ENCODE measurements around the gene CWC27. TPM values are rescaled to one million over a fixed set of nuclear protein-coding genes. Genes with fewer than 3 reads are reported as not detected.
A peak's percentile ranks its signal among the peaks of the same experiment; 100 is the strongest.

CWC27 gene
- polyA plus RNA-seq, 1 donor = 20.8 TPM

- 90% methylated on average over 1 of the region's 1 CpG for WGBS (ENCODE audit: insufficient coverage, low lambda C conversion rate)
- no peaks in the 10 kb centered on the region for H3K9me3 ChIP-seq (ENCODE audit: control insufficient read depth, low read depth, low read length)
- no peaks in the 10 kb centered on the region for H3K27me3 ChIP-seq (ENCODE audit: control insufficient read depth, insufficient read depth, low read length)
- no peaks in the 10 kb centered on the region for H3K4me1 ChIP-seq (ENCODE audit: control insufficient read depth, insufficient read depth, low read length)
- H3K36me3 ChIP-seq (ENCODE audit: control insufficient read depth, insufficient read depth, low read length) = no peaks in the 10 kb centered on the region
- H3K27ac ChIP-seq (ENCODE audit: low read length) = no peak overlapping the region
- DNase-seq = no peak
- H3K4me3 ChIP-seq (ENCODE audit: low read length) = no peak overlapping the region
Observed at GRCh38 chr5:64987768-64988167, 219.0 kb downstream of the CWC27 start.

GRCh38 chr5:65009207-65009606 is 240.5 kb downstream of the CWC27 start:
- no CpG with 5 or more reads among the region's 1 CpG for WGBS (ENCODE audit: insufficient coverage, low lambda C conversion rate)
- Histone ChIP-seq H3K27ac (ENCODE audit: low read length) (no peak overlapping the region), H3K4me3 (ENCODE audit: low read length) (no peak overlapping the region), H3K36me3 (ENCODE audit: control insufficient read depth, insufficient read depth, low read length) (no peaks in the 10 kb centered on the region), H3K4me1 (ENCODE audit: control insufficient read depth, insufficient read depth, low read length) (no peaks in the 10 kb centered on the region), H3K27me3 (ENCODE audit: control insufficient read depth, insufficient read depth, low read length) (no peaks in the 10 kb centered on the region), H3K9me3 (ENCODE audit: control insufficient read depth, low read depth, low read length) (peaks cover under 1% of the 10 kb centered on the region)
- DNase-seq = no peak

- H3K4me1 ChIP-seq (ENCODE audit: control insufficient read depth, insufficient read depth, low read length) = no peaks in the 10 kb centered on the region
- no CpG with 5 or more reads among the region's 1 CpG for WGBS (ENCODE audit: insufficient coverage, low lambda C conversion rate)
- peak in 1 of 2 donors; percentile 13 for DNase-seq
- no peak overlapping the region for H3K27ac ChIP-seq (ENCODE audit: low read length)
- no peaks in the 10 kb centered on the region for H3K27me3 ChIP-seq (ENCODE audit: control insufficient read depth, insufficient read depth, low read length)
- no peaks in the 10 kb centered on the region for H3K36me3 ChIP-seq (ENCODE audit: control insufficient read depth, insufficient read depth, low read length)
- no peaks in the 10 kb centered on the region for H3K9me3 ChIP-seq (ENCODE audit: control insufficient read depth, low read depth, low read length)
- no peak overlapping the region for H3K4me3 ChIP-seq (ENCODE audit: low read length)
Observed at GRCh38 chr5:65010841-65011240, 242.1 kb downstream of the CWC27 start.

- H3K4me3 ChIP-seq (ENCODE audit: low read length) = no peak overlapping the region
- H3K36me3 ChIP-seq (ENCODE audit: control insufficient read depth, insufficient read depth, low read length) = no peaks in the 10 kb centered on the region
- no peak overlapping the region for H3K27ac ChIP-seq (ENCODE audit: low read length)
- H3K9me3 ChIP-seq (ENCODE audit: control insufficient read depth, low read depth, low read length) = no peaks in the 10 kb centered on the region
- DNase-seq = no peak
- 60% methylated on average over 2 of the region's 4 CpGs for WGBS (ENCODE audit: insufficient coverage, low lambda C conversion rate)
- H3K27me3 ChIP-seq (ENCODE audit: control insufficient read depth, insufficient read depth, low read length) = no peaks in the 10 kb centered on the region
- H3K4me1 ChIP-seq (ENCODE audit: control insufficient read depth, insufficient read depth, low read length) = no peaks in the 10 kb centered on the region
Observed at GRCh38 chr5:65012301-65012892, 243.7 kb downstream of the CWC27 start.

- Histone ChIP-seq H3K9me3 (ENCODE audit: control insufficient read depth, low read depth, low read length) (no peaks in the 10 kb centered on the region), H3K4me3 (ENCODE audit: low read length) (no peak overlapping the region), H3K36me3 (ENCODE audit: control insufficient read depth, insufficient read depth, low read length) (no peaks in the 10 kb centered on the region), H3K27me3 (ENCODE audit: control insufficient read depth, insufficient read depth, low read length) (no peaks in the 10 kb centered on the region), H3K27ac (ENCODE audit: low read length) (no peak overlapping the region), H3K4me1 (ENCODE audit: control insufficient read depth, insufficient read depth, low read length) (no peaks in the 10 kb centered on the region)
- no peak for DNase-seq
- WGBS (ENCODE audit: insufficient coverage, low lambda C conversion rate) = no CpG with 5 or more reads among the region's 1 CpG
Observed at GRCh38 chr5:65013166-65013565, 244.4 kb downstream of the CWC27 start.

GRCh38 chr5:65014769-65015168 is 246.0 kb downstream of the CWC27 start:
- H3K4me1 ChIP-seq (ENCODE audit: control insufficient read depth, insufficient read depth, low read length) = no peaks in the 10 kb centered on the region
- 76% methylated on average over 2 of the region's 2 CpGs for WGBS (ENCODE audit: insufficient coverage, low lambda C conversion rate)
- no peaks in the 10 kb centered on the region for H3K27me3 ChIP-seq (ENCODE audit: control insufficient read depth, insufficient read depth, low read length)
- no peak overlapping the region for H3K4me3 ChIP-seq (ENCODE audit: low read length)
- H3K9me3 ChIP-seq (ENCODE audit: control insufficient read depth, low read depth, low read length) = no peaks in the 10 kb centered on the region
- DNase-seq = no peak
- no peak overlapping the region for H3K27ac ChIP-seq (ENCODE audit: low read length)
- no peaks in the 10 kb centered on the region for H3K36me3 ChIP-seq (ENCODE audit: control insufficient read depth, insufficient read depth, low read length)

- Histone ChIP-seq H3K36me3 (ENCODE audit: control insufficient read depth, insufficient read depth, low read length) (no peaks in the 10 kb centered on the region), H3K27ac (ENCODE audit: low read length) (no peak overlapping the region), H3K4me1 (ENCODE audit: control insufficient read depth, insufficient read depth, low read length) (no peaks in the 10 kb centered on the region), H3K4me3 (ENCODE audit: low read length) (no peak overlapping the region), H3K27me3 (ENCODE audit: control insufficient read depth, insufficient read depth, low read length) (no peaks in the 10 kb centered on the region), H3K9me3 (ENCODE audit: control insufficient read depth, low read depth, low read length) (no peaks in the 10 kb centered on the region)
- 100% methylated on average over 1 of the region's 3 CpGs for WGBS (ENCODE audit: insufficient coverage, low lambda C conversion rate)
- DNase-seq = no peak
Observed at GRCh38 chr5:65015767-65016166, 247.0 kb downstream of the CWC27 start.

- H3K4me3 ChIP-seq (ENCODE audit: low read length) = no peak overlapping the region
- H3K36me3 ChIP-seq (ENCODE audit: control insufficient read depth, insufficient read depth, low read length) = no peaks in the 10 kb centered on the region
- no peaks in the 10 kb centered on the region for H3K27me3 ChIP-seq (ENCODE audit: control insufficient read depth, insufficient read depth, low read length)
- no peaks in the 10 kb centered on the region for H3K4me1 ChIP-seq (ENCODE audit: control insufficient read depth, insufficient read depth, low read length)
- H3K9me3 ChIP-seq (ENCODE audit: control insufficient read depth, low read depth, low read length) = no peaks in the 10 kb centered on the region
- no peak for DNase-seq
- no peak overlapping the region for H3K27ac ChIP-seq (ENCODE audit: low read length)
Observed at GRCh38 chr5:65017636-65018035, 248.9 kb downstream of the CWC27 start.

- Histone ChIP-seq H3K9me3 (ENCODE audit: control insufficient read depth, low read depth, low read length) (no peaks in the 10 kb centered on the region), H3K4me1 (ENCODE audit: control insufficient read depth, insufficient read depth, low read length) (no peaks in the 10 kb centered on the region), H3K4me3 (ENCODE audit: low read length) (no peak overlapping the region), H3K36me3 (ENCODE audit: control insufficient read depth, insufficient read depth, low read length) (no peaks in the 10 kb centered on the region), H3K27ac (ENCODE audit: low read length) (no peak overlapping the region), H3K27me3 (ENCODE audit: control insufficient read depth, insufficient read depth, low read length) (no peaks in the 10 kb centered on the region)
- no peak for DNase-seq
- WGBS (ENCODE audit: insufficient coverage, low lambda C conversion rate) = no CpG with 5 or more reads among the region's 2 CpGs
Observed at GRCh38 chr5:65018763-65019162, 250.0 kb downstream of the CWC27 start.

GRCh38 chr5:65020492-65020891 is 251.8 kb downstream of the CWC27 start:
- no peak for DNase-seq
- no peak overlapping the region for H3K4me3 ChIP-seq (ENCODE audit: low read length)
- no peaks in the 10 kb centered on the region for H3K36me3 ChIP-seq (ENCODE audit: control insufficient read depth, insufficient read depth, low read length)
- H3K4me1 ChIP-seq (ENCODE audit: control insufficient read depth, insufficient read depth, low read length) = no peaks in the 10 kb centered on the region
- H3K9me3 ChIP-seq (ENCODE audit: control insufficient read depth, low read depth, low read length) = no peaks in the 10 kb centered on the region
- no peak overlapping the region for H3K27ac ChIP-seq (ENCODE audit: low read length)
- no peaks in the 10 kb centered on the region for H3K27me3 ChIP-seq (ENCODE audit: control insufficient read depth, insufficient read depth, low read length)

GRCh38 chr5:65021527-65022226 is 252.9 kb downstream of the CWC27 start:
- WGBS (ENCODE audit: insufficient coverage, low lambda C conversion rate) = no CpG with 5 or more reads among the region's 1 CpG

More at GRCh38 chr5:65021527-65022226, 252.9 kb downstream of the CWC27 start:
- no peaks in the 10 kb centered on the region for H3K9me3 ChIP-seq (ENCODE audit: control insufficient read depth, low read depth, low read length)
- H3K4me3 ChIP-seq (ENCODE audit: low read length) = no peak overlapping the region
- H3K4me1 ChIP-seq (ENCODE audit: control insufficient read depth, insufficient read depth, low read length) = no peaks in the 10 kb centered on the region
- no peak overlapping the region for H3K27ac ChIP-seq (ENCODE audit: low read length)
- no peaks in the 10 kb centered on the region for H3K36me3 ChIP-seq (ENCODE audit: control insufficient read depth, insufficient read depth, low read length)
- no peak for DNase-seq
- no peaks in the 10 kb centered on the region for H3K27me3 ChIP-seq (ENCODE audit: control insufficient read depth, insufficient read depth, low read length)

All from large intestine (tissue), 3 donors.